HFF-Myc (cell line): Measurements from ENCODE around the gene SPON1.

Source experiments
- DNase-seq: peaks from one replicate; pipeline ENCODE4 v3.0.0-alpha.2; 2011; ENCODE audit warnings: low read depth; ENCODE audit errors: extremely low read depth
- H3K4me3 ChIP-seq: replicated peaks from 2 replicates; pipeline ENCODE4 v1.5.1; 2011; ENCODE audit warnings: low read depth, mild to moderate bottlenecking, control low read depth, low read length
- TF ChIP-seq, protein P1 (sequence below): IDR thresholded peaks from 2 replicates; pipeline ENCODE4 v1.5.1; 2012; ENCODE audit warnings: mild to moderate bottlenecking, low read depth, low read length, control low read depth; ENCODE audit errors: missing control alignments

The SPON1 gene

DNA sequence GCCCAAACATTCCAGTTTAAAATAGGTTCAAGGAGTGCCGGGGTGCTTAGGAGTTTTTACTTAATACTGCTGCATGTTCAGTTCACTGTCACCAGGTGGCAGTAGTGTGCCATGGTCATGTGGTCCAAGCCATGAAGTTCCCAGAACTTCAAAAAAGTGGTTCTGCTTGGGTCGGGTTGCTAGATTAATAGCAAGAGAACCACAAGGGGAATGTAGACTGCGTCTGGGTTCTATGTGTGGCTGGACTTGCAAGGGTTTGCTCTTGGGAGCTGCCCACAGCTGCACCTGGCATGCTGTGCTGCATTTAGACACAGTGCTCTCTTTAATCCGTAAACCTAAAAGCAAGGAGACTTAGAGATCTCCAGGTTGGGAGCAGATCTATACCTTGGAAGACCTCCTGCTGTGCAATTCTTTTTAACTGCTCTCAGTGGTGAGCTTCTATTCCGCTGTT is 6.5 kb upstream of the SPON1 start:
- peak; percentile 40 for DNase-seq
- H3K4me3 ChIP-seq = no peak overlapping the region
- TF ChIP-seq, protein P1, sequence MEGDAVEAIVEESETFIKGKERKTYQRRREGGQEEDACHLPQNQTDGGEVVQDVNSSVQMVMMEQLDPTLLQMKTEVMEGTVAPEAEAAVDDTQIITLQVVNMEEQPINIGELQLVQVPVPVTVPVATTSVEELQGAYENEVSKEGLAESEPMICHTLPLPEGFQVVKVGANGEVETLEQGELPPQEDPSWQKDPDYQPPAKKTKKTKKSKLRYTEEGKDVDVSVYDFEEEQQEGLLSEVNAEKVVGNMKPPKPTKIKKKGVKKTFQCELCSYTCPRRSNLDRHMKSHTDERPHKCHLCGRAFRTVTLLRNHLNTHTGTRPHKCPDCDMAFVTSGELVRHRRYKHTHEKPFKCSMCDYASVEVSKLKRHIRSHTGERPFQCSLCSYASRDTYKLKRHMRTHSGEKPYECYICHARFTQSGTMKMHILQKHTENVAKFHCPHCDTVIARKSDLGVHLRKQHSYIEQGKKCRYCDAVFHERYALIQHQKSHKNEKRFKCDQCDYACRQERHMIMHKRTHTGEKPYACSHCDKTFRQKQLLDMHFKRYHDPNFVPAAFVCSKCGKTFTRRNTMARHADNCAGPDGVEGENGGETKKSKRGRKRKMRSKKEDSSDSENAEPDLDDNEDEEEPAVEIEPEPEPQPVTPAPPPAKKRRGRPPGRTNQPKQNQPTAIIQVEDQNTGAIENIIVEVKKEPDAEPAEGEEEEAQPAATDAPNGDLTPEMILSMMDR = peak; percentile 77

DNA sequence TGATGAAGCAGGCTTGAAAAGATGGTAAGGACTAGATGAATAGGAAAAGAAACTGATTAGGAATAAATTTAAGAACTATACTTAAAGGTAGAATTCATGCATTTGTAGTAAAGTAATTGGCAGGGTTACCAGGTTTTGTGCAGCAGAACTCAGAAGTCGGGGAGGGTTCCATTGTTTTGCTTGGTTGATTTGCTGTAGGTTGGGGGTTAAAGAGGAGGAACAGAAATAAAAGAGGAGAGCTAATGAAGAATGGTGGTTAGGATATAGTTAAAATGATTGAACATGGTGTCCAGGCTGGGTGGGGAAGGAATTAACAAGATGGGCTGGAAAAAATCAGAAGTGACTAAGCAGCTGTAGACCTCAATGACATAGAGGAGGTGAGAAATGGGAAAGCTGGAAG is 5.5 kb upstream of the SPON1 start:
- TF ChIP-seq, protein P1 = no peak
- DNase-seq = no peak
- H3K4me3 ChIP-seq = no peak overlapping the region

DNA sequence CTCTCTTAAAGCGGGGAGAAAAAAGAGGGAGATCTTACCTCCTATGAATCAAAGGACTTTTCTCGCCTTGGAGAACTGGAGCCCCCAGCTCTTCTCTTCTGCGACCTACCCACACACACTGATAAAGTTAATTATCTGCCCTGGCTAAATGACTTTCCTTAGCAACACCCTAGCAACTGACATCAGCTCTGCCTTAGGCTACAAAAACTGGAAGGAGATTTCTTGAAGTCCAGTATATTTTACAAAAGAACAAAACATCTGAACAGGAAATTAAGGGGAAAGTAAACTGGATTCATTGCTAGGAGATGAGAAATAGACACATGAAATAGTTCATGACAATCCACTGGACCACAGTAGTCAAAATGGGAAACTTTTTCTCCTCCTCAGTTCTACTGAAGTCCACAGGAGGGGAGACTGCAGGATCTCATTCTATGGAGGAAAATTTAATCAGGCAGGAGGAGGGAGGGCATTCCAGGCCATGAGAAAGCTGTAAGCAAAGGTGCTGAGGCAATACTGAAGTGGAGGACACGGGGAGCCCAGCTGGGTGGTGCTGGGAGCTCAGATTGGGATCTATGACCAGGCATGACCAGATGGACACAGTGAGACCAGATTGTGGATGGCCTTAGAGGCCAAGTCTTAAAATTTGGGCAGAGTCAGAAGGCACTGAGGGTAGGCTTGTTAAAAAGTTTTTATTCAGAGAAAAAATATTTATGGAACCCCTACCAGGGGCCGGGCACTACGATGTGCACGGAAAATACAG is 3.7 kb upstream of the SPON1 start:
- TF ChIP-seq, protein P1 = no peak

DNA sequence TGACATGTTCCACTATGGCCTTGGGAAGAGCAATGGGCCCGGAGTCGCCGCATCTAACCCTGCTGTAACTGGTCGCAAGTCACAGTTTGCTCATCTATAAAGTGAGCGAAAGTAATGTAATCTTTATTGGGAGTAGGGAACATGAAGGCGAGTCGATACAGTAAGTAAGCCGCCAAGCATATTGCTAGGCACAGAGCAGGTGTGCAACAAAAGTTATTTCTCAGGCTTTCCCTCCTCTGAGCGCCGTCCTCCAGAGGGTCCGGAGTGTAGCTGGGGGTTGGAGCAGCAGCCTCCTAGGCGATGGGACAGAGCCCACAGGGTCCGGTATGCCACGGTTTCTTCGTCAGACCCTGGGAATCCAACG is 343 bp upstream of the SPON1 start:
- no peak overlapping the region for H3K4me3 ChIP-seq

More for the DNA sequence above, 3.7 kb upstream of the SPON1 start:
- H3K4me3 ChIP-seq = no peak overlapping the region
- no peak for DNase-seq

DNA sequence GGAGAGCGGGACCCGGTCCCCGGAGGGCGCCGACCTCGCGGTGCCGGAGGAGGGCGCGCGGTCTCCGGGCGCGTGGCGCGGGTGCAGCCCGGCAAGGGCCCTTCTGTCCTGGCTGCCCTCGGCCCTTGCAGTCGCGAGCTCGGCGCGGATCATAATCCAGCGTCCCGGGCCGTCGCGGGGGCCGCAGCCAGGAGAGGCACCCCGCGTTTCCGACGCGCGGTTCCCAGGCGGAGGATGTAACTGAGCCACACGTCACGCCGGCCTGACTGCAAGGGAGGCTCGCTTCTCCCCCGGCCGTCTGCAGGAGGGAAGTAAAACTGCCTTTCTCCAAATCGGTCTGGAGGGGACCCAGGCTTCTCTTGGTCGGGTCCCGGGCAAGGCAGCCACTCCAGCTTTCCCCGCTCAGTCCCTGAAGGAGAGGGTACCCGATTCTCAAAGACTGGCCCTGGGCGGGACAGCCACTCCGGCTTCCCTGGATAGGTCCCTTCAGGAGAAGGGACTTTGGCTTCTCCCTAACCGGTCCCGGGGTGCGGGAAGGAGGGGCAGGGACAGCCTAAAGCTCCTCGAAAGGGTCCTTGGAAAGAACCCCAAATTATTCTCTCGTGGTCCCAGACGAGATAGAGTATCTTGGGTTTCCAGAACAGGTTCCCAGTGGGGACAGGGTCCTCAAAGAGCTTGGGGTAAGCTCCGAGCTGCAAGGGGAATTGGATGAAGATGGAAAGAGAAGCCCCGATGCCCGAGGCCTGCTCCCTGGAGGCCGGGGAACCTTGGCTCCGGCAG is 836 bp downstream of the SPON1 start:
- DNase-seq = no peak
- TF ChIP-seq, protein P1 = no peak
- H3K4me3 ChIP-seq = no peak overlapping the region

More for the DNA sequence above, 343 bp upstream of the SPON1 start:
- DNase-seq = no peak
- TF ChIP-seq, protein P1 = no peak

DNA sequence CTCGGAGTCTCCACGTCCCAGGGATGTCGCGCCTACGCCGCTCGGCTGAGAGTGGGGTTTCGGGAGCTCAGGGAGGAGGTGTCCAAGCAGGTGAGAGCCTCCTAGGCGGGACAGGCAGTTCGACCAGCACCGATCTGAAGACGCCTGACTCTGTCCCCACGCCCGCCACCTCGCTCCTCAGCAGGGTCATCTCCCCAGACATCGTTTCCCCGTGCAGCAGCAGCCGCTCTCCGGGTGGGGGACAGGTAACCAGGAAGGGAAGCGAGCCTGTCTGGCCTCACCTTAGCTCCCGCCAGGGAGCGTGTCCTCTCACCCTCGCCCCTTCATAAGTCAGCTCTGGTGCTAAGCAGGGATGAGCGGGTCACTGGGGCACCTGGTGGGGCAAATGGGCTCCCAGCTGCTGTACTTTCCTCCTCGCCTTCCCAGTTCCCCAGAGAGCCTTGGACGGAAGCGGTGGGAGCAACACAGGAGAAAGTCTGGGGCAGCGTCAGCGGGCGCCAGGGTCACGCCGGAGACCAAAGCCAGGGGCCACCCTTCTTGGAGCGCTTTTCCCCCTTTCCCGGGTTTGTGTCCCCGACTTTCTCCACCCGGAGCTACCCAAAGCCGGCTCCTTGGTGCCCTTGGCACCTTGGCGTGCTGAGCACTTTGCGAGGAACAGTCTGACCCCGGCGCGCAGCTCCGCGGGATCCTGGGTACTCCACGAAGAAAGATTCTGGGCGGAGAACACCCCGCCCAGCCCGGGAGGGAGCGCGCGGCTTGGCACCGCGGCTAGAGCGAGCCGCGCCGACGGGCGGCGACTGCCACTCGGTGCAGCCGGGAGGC is 1.6 kb downstream of the SPON1 start:
- no peak overlapping the region for H3K4me3 ChIP-seq
- TF ChIP-seq, protein P1 = no peak

More for the DNA sequence above, 1.6 kb downstream of the SPON1 start:
- DNase-seq = no peak
